Hematopoietic multipotent progenitor cell treated with erythropoietin and hydrocortisone succinate and interleukin-3 and kit ligand, for 6 days (in vitro differentiated cells): ENCODE measurements around the gene ZMYND10.

ENCODE experiments used
- DNase-seq: peaks from one replicate; pipeline ENCODE4 v3.0.0-alpha.2; 2015

The ZMYND10 gene

DNA sequence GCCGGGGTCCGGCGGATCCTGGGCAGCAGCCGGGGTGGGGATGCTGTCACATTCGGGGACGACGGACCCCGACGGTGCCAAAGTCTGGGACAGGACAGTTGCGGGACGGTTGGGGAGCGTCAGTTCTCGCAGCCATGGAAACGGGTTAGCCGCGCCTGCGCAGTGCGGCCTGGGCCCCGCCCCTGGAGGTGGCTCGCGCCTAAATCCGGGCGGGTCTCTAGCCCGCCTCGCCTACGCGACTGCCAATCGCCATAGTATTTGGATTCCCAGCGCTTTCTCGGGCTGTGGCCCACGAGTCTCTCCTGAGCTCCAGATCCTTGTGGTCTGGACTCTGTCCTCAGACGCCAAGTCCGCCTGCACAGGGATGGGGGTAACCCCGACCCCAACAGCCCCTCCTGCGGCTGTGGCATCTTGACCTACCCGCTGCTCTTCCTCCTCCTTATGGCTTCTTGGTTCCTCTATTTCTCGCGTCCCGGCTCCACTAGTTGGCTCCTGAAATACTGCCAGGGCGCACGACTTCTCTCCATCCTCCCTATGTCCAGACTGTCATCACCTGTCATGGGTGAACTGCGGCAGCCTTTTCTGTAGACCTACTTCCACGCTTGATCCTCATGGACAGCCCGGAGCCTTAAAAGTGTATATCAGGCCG, at the start of gene ZMYND10:
TSS of gene ZMYND10 (minus strand) at position 147 of the 649 bp plus-strand sequence. CDS start 153 bp downstream, outside the sequence.
- peak; percentile 90 for DNase-seq

DNA sequence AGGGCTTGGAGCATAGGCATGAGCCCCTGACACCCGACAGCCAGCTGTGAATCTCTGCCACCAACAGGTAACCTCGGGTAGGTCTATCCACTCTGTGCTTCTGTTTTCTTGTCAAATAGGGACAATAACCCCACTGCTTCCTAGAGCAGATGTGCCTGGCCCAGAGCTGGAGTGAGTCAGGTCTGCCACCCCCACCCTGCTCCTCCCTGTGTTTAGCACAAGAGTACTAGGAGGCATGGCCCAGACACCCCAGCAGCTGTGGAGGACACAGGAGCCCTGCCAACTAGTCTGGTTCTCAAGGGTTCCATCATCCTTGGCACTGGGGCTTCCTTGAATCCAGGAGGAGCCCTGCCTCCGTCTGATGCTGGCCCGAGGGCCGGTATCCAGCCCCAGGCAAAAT, 47.5 kb upstream of the ZMYND10 start:
- DNase-seq = no peak

DNA sequence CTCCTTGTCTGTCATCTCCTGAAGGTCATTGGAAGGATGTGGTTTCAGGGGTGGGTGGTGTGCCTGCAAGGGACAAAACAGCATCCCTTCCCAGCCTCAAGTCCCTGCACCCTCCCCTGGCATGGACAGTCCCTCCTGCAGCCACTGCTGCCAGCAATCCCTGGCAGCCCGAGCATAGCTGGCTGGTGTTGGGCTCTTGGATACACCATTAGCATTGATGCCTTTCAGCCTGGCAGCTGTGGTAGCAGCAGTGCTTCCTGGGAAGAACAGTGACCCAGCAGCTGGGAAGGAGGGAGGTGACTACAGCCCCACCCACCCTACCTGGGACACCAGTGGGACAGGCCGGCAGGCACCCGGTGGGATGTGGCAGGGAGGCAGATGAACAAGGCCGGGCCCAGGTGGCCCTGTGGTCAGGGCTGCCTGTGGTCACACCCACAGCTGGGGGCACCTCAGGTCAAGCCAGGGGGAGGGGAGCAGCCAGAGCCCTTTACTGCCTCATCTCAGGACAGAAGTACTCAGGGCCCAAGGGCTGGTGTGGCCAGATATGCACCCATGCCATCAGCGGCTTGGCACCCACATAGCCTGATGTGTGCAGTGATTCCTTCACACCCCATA, 46.7 kb upstream of the ZMYND10 start:
- no peak for DNase-seq

DNA sequence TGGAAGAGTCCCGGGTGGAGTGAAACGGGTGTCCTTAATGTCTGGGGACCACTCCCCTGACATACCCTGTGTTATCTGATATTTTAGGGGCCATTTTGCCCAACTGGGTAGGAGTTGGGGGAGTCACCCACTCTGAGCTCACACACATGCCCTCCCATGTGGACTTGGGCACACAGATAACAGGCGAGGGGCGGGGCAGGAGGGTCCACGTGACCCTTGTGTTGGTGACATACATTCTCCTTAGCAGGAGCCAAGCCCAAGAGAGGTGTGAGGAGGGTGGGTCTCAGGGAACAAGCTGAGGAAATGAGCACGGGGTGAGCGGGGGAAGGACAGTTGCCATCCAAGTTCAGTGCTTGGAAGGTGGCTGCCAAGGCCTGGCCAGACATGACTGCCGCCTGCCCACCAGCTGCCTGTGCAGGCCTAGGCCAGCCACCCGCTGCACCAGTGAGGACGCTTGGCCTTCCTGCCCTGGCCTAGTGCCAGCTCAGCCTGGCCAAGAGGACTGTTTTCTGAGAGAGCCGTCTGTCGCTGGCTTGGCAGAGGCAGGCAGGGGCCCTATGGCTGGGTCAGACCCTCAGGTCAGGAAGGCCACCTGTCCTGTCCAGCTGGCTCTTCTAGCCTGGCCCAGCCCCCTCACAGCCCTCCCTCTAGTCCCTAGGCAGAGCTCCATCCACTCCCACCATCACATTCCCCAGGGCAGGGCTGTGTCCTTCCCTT, 45.1 kb upstream of the ZMYND10 start:
- DNase-seq = peak; percentile 89

DNA sequence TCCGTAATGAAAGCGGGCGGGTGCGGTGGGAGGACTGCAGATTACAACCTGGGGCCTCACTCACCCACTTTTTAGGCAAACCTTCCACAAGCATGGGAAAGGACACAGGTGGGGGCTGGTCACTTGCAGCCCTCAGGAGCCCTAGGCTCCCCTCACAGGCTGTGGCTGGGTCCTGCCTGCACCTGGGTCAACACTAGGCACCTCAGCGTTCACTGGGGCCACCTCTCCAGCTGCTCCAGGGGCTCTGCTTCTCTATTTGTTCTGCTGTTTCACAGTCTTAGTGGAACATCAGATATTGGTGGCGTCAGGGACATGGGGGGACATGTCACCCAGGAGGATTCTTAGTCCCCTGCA, 43.9 kb upstream of the ZMYND10 start:
- no peak for DNase-seq

DNA sequence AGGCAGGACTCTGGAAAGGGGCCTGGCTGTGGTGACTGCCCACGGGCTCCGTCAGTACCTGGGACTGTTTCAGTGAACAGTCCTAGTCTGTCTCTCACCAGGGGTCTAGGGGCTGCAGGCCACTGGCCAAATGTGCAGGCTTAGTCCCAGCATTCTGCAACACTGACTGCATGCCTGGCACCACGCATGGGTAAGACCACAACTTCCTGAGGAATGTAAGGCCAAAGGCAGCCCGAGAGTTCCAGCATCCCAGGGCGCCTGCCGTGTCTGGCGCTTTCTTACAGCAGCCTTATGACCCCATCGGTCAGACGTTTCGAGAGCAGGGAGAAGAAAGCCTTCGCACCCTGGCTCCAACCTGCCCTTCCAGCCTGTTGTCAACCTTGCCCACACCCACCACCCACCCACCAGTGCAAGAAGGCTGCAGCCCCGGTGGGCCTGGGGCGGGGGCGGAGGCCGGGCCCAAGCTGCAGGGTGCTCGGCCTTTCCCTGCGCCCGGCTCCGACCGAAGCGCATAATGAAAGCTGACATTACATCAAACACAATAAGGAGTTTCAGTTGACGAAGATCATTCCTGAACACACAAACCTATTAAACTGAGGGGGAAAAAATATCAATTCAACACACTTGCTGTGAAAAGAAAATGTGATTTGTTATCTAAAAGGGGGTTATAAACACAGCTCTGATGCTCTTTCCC, 43.3 kb upstream of the ZMYND10 start:
- DNase-seq = no peak

DNA sequence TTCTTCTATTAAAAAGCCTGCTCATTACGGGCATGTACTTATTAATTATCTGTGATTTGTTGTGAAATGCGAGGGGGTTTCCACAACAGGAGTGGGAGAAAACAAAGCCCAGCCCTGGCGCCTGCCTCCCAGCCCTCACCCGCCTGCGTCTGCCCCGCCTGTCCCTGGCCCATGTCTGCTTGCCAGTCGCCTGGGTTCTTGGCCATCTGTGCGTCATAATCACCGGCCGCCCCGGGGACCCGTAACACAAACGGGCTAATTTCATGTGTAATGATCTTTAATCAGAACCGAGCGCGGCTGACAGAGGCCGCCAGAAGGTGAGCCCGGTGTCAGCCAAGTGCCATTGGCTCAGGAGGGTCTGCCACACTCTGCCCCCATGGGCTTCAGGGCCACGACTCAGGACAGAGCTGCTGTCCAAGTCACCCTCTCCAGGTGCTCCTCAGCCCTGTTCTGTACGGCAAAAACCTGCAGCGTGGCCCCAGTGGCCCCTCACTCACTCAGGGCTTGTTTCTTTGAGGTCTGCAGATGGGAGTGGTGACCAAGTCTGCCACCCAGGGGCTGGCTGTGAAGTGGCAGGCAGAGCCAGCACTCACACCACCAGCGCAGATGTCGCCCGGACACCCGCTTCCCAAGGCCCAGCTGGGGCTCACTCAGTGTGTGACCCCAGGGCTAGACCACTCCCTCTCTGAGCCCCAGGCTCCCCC, 42.6 kb upstream of the ZMYND10 start:
- DNase-seq = peak; percentile 63

DNA sequence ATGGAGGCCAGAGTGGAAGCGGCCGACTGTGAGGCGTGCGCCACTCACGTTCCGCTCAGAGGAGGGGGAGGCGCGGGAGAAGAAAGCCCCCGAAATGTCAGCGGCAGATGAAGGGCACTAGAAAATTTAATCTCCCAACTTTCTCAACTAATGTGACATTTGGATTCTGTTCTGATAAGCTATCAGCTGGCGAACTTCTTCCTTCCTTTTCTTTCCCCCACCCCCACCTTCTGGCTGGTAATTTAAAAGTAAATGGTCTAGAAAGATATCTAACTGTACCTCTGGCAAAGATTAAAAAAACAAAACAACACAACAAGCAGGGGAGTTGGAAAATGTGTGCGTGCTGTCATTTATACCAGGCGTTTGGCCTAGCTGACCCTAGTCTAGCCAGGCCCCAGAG, 40.2 kb upstream of the ZMYND10 start:
- DNase-seq = peak; percentile 62

DNA sequence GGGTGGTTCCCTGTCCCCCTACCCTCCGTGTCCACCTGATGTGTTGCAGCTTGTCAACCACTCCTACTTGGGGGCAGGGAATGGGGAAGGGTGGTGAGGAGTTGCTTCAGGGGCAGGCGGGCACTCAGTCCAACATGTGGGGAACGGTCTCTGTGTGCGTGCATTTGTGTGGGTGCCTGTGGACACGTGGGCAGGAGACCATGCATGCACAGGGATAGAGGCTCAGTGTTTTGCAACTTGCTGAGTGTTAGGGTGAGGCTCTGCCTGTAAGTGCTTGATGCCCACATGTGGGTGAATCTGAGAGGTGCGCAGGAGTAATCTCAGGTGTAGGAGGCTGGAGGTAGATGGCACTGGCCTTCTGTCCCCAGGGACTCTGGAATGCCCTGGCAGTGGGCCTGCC, 38.2 kb upstream of the ZMYND10 start:
- DNase-seq = no peak

DNA sequence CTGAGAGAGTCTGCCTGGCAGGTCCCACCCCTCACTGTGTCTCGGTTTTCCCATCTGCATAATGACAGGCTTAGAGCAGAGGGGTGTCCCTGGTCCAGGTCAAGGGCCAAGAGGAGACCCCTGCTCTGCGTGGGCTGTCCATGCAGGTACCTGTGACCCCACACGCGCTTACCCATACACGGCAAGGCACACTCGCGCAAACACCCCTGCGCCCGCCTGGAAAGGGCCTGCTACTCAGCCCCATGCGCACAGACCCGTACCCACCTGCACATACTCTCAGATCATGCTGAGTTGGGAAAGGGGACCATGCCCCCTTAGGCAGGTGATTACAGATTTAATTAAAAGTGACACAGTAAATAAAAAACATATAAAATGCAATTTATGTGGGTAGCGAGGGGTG, 37.2 kb upstream of the ZMYND10 start:
- no peak for DNase-seq

DNA sequence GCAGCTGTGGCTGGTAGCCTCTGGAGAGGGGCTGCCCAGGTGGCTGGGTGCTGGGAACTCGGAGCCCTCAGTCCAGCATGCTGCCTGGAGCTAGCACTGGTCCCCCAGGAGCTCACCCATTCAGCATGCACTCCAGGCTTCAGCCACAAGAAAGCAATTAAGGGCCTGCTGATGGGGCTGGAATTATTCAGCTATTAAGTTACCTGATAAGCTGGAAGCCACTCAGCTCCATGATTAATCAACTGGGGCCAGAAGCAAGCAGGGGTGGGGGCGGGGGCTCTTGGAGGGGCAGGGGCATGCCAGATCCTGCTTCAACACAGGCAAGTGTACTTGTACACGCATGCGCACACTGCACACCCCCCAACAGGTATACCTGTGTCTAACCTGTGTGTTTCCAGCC, 35.9 kb upstream of the ZMYND10 start:
- peak; percentile 49 for DNase-seq

DNA sequence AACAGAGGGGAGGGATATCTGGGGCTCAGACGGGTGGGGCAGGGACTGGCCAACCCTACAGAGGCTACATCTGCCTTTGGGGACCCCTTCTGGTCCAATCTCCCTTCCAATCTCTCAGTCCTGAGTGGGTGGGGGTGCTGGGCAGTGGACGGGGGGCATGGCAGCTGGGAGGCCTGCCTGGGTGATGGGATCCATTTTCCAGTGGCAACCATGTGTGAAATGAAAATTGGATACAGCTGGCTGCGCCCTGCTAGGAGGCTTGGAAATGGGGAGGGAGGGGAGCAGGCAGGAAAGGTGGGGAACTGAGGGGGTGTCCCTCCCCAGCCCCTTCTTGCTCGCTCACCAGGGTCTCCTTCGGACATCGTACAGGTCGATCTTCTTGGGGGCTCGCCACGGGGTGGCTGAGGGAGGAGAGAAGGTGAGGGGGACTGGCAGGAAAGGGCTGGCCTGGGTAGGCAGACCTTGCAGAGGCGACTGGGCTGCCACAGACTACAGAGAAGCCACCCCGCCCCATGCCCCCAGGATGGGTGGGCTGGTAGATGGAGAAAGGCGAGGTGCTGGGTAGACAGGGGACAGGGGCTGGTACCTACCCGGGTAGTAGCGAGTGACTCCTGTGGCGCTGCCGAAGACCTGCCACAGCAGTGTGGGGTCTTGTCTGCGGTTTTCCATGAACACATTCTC, 35.0 kb upstream of the ZMYND10 start:
- DNase-seq = no peak

DNA sequence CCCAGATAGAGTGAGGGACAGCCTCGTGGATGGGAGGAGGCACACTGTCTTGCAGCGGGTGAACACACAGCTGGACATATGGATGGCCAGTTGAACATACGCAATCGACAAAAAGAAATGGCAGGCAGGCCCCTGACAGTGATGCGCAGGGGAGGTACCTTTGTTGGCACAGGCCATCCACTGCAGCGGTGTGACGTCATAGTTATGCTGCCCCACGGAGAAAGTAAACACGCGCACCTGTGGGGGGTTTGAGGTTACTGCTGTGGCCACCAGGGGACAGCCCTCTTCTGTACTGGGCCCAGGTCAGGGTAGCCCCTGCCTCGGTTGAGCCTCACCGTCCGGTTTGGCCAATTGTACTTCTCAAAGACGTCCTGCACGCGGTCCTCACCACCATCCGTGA, 33.2 kb upstream of the ZMYND10 start:
- DNase-seq = no peak

DNA sequence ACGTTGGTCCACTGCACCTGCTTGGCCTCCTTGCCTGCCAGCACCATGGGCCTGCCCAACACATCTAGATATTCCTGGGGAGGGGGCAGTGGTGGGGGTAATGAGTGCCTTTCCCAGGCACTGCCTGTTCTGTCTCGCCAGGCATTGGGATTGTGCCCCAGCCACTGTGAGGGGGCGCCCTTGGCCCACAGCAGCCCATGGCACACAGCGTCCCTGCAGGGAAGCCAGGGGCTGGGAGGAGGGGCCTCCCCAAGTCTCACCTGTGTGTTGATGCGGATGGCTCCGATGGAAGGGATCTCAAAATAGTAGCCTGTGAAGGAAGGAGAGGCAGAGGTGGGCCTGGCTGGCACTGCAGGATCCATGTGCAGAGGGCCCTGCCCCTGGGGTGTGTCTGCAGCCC, 32.5 kb upstream of the ZMYND10 start:
- no peak for DNase-seq

DNA sequence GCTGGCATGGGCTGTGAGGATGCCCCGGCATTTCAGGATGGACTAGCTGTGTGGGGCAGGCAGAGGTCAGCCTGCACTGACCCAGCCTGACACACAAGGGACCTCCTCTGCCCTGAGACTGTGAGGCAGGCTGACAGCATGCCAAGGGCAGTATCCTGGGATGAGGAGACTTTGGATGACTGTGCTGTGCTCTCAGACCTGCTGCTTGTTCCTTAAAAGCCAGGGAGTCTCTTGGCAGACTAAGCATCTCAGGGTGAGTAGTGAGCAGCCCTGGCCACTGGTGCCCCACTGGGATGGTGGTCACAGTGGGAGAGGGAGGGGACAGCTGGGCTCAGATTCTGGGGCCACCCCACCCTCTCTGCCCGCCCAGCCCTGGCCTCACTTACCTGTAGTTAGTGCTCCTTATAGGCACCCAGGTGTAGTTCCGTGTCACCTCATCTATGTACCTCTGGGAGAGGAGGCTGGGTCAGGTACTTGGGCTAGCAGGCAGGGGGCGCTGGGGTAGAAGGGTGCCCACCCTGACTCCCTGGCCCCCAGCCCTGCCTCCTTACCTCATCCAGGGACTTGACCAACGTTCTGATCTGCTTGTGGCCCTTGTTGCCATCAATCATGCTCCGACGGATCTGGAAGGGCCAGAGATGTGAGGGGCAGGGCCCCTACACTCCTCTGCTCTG, 29.9 kb upstream of the ZMYND10 start:
- no peak for DNase-seq

DNA sequence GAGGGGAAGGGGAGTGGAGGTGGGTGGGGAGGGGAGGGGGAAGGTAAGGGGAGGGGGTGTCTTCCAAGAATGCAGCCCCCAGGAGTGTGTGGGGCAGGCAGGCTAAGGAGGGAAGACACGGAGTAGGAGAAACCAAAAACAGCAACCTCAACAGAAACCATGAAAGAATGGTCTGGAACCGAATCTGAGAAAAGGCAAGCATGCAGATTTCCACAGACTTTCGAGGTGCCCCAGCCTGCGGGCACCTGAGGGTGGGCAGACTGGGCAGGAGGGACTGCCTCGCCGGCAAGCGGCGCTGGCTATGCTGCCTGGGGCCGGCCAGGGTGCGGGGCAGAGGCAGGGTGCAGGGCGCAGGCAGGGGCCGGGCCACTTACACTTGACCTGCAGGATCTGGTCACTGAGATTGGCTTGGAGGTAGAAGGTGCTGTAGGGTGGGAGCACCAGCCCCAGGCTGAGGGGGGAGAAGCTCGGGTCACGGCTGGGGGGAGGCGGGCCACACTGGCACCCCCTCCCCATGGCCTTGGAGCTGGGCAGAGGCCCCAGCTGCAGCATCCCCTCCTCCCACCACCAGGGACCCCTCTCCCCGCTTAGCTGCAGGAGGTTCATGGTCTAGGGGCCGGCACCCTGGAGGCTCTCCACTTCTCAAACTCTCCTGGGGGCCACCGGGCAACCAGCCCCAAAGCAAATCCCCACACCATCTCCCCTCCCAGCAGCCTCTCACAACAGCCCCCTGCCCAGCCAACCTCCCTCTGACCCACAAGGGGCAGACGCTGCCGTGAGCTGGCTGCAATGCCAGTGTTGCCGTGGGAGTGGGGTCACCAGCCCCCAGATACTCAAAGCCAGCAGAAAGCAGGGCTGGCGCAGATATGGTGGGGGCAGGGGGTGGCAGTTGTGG, 29.1 kb upstream of the ZMYND10 start:
- DNase-seq = no peak

DNA sequence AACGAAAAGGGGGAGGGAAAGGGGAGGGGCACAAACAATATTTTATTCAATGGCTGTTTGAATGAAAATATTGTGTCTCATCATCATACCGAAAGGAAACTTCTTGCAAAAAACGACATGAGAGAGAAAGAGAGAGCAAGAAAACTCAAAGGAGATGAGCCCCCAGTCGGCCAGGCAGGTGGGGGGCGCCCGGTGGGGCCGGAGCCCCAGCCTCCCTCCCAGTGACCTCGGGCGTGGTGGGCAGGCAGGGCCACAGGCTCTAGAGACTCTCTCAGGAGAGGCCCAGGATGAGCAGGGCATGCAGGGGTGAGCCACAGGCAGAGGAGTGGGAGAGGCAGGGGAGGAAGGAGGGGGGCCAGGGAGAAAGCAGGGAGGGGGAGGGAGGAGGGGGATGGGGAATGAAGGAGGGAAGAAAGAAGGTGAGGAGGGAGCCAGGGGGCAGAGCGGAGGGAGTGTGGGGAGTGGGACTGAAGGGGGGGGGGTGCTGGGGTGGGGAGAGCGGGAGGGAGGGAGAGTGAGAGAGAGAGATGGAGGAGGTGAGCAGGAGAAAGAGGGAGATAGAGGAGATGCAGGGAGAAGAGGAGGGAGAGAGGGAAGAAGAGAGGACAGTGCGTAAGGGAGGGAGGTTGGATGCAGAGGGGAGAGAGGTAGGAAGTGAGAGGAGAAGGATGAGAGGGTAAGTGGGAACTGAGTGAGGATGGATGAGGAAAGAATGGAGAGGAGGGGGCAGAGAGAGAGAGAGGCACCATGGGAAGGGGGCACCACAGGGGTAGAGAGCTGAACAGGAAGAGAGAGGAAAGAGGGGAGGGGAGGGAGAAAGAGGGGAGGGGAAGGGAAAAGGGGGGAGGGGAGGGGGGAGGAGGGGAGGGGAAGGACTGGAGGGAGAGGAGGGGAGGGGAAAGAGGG, 27.9 kb upstream of the ZMYND10 start:
- DNase-seq = no peak

DNA sequence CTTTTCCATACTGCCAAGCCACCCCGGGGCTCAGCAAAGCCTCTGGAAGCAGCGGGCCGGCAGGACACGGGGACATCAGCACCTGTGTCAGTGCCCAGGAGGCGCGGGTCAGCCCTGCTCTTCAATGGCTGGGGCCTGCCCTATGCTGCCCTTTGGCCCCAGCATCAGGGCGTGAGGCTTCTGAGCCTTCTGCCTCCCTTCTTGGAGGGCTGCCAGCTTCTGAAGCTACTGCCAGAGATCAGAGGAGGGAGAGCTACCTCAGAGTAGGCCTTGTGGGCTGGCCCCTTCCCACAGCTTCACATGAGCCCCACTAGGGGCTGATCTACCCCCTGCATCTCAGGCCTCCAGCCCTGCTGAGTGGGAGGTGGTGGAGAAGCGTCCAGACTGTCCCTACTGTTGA, 26.8 kb upstream of the ZMYND10 start:
- peak; percentile 84 for DNase-seq

DNA sequence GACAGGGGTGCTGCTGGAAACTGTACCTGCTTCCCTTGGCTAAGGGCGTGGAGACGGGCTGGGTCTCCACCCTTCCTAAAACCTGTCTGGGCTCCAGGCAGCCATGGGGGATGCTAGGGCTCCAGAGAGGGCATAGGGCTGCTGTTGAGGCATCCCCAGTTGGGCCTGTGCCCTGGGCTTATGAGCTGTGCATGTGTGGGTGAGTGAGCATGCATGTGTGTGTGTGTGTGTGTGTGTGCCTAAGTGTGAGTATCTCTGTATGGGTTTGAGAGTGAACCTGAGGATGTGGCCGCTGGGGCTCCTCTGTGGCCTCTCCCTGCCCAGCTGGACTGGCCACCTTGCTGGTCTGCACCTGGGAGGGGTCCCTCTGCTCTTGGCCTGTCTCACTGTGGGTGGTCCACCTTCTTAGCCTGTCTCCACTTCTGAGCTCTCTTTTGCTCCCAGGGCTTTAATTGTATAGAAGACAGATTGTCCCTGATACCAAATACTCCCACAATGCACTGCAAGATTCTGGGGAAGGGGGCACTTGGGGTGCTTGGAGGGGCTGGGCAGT, 25.7 kb upstream of the ZMYND10 start:
- DNase-seq = no peak
